Midbrain (tissue), 1 donor: ENCODE data around the gene CHPT1.
"Not testable (repeated sequence)": the region's sequence is repeated elsewhere in the genome, so short reads cannot be mapped to it uniquely, and the experiment has no call there.

Source experiments
- DNase-seq: peaks from one replicate; lab custom pipeline; 2025; lab: John Stamatoyannopoulos, UW

Gene CHPT1

GRCh38 chr12:101722392-101722791 is 25.0 kb downstream of the CHPT1 start:
- DNase-seq: no peak

GRCh38 chr12:101727098-101727497 is 29.7 kb downstream of the CHPT1 start:
- DNase-seq: no peak

- DNase-seq: no peak
Measured at GRCh38 chr12:101729842-101730241, 32.4 kb downstream of the CHPT1 start.

GRCh38 chr12:101732318-101732717 is 34.9 kb downstream of the CHPT1 start:
- no peak for DNase-seq

DNA sequence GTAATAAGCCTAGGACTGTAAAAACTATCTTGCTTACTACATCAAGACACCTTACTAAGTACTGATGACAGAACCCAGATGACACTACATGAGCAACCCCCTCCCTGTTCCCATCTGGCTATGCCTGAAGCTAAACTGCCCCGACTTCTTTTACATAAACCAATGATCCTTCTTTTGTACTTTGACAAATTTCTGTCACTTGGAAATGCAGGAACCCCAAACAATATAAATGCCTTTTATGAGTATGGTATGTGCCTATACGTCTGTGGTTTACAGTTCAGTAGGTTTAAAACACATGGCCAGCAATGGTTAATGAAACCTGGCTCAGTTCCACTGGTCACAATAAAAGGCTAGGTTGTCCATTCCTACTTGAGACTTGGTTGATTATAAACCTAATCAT is 35.7 kb downstream of the CHPT1 start:
- DNase-seq: no peak

GRCh38 chr12:101734482-101734881 is 37.0 kb downstream of the CHPT1 start:
- DNase-seq: not testable (repeated sequence)

- DNase-seq: no peak
Measured at GRCh38 chr12:101737476-101737875, 40.0 kb downstream of the CHPT1 start.

DNA sequence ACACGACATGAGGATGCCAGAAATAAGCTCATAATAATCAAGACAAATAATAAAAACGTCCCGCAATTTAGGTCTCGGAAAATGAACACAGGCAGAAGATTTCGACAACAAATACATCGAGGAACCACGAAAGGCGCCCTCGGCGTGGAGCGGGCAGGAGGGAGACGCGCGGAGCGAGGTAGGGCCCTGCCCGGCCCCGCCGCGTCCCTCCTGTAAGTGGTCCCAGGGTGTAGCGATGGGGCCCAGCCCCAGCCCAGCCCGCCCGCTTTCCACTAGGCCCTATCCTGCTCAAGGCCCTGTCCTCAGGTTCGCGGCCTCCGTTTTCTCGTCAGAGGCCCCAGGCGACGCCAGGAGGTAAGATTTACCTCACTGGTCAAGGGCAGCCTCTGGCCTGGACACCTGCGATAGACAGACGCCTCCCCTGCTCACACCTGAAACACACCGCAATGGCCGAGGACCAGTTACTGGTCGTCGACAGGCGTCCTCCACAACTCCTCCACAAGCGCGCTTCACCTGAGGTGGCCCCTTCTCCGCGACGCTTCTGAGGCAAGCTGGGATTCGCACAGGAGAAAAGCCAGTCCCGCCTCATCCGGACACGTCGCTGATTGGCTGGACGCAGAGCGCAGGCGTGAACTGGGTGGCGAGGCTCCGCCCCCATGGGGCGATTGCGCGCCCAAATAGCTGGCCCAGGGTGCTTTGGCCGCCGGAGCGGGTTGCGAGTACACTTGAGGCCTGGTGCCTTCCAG is 41.7 kb downstream of the CHPT1 start, which contains the start of gene SYCP3:
Gene SYCP3 (minus strand): TSS at position 543 of the 746 bp plus-strand sequence. CDS start 1,527 bp downstream, outside the sequence.
- DNase-seq: no peak

DNA sequence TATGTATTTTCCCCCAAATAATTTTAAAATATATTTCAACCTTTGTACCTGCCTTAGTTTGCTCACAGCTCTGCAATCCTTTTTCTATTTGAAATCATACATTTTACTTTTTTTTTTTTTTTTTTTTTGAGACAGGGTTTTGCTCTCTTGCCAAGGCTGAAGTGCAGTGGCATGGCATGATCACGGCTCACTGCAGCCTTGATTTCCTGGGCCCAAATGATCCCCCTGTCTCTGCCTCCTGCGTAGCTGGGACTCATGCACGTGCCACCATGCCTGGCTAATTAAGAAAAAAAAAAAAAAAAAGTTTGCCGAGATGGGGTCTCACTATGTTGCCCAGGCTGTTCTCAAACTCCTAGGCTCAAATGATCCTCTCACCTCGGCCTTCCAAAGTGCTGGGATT is 43.1 kb downstream of the CHPT1 start:
- no peak for DNase-seq

- DNase-seq: no peak
Measured at GRCh38 chr12:101740980-101741379, 43.5 kb downstream of the CHPT1 start.

- DNase-seq: no peak
Measured at GRCh38 chr12:101743242-101743641, 45.8 kb downstream of the CHPT1 start.

DNA sequence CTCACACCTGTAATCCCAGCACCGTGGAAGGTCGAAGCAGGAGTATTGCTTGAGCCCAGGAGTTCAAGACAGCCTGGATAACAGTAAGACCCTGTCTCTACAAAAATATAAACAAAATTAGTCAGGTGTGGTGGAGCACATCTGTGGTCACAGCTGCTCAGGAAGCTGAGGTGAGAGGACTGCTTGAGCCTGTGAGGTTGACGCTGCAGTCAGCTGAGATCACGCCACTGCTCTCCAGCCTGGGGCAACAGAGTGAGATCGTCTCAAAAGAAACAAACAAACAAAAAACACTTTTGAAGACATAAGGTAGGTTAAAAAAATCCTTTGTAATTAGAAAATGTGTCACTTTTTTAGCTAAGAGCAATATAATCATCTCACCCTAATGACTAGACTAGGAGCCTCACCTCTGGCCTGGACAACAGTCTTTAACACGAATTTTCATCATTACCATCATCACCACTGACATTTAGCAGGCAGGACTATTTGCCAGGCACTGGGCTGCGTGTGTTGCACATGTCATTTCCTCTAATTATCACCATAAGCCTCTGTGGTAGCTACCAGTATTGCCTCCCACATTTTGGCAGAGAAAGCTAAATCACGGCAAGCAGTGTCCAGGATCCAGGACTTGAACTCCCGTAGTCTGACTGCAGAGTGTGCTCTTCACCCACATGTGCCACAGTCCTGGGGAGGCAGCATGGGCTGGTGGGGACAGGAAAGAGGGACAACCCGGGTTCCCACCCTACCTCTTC is 46.5 kb downstream of the CHPT1 start:
- DNase-seq: no peak

DNA sequence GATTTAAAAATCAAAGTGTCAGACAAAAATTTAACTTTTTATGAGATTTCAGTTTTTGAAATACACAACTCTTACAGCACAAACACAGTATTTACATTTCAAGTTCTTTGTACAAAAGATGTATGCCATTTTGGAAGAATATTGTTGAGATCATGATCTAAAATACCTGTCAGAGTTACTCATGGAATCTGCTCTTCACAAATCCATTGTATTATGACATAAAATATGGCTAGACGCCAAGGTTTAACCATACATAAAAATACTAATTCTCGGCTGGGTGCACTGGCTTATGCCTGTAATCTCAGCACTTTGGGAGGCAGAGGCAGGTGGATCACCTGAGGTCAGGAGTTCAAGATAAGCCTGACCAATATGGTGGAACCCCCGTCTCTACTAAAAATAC is 48.0 kb downstream of the CHPT1 start:
- no peak for DNase-seq

GRCh38 chr12:101746196-101746595 is 48.8 kb downstream of the CHPT1 start:
- DNase-seq: no peak

GRCh38 chr12:101746661-101747060 is 49.2 kb downstream of the CHPT1 start:
- DNase-seq: no peak

DNA sequence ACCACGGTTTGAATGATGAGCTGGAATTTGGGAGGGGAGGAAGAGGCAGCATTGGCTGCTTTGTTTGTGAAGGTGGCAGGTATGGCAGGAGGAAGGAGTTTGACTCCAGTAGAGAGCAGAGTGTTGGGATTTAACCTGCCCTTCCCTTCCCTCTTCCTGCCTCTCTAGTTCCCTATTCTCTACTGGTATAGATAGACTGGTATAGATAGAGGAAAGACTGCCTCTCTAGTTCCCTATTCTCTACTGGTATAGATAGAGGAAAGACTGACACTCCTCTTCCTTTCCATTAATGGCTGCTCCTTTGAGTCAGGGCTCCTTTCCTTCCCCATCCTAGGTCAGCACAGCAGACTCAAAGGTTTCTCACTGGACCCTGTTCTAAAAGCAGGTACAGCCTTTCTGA is 50.3 kb downstream of the CHPT1 start:
- DNase-seq: no peak

DNA sequence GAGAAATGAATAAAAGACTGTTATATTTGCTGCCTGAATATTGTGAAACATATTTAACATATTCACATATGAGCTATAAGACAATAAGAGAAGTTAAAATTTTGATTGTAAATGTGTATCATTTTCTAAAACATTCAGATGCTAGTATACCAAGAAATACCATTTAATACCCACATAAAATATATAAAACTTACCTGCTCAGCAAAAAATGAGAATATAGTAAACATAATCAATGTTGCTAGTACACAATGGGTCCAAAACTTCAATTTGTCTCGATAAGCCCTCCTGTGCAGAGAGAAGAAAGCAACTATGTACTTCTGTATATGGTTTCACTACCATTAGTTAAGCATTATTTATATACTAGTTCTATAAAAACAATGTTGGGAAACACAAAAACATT is 51.5 kb downstream of the CHPT1 start:
- no peak for DNase-seq

DNA sequence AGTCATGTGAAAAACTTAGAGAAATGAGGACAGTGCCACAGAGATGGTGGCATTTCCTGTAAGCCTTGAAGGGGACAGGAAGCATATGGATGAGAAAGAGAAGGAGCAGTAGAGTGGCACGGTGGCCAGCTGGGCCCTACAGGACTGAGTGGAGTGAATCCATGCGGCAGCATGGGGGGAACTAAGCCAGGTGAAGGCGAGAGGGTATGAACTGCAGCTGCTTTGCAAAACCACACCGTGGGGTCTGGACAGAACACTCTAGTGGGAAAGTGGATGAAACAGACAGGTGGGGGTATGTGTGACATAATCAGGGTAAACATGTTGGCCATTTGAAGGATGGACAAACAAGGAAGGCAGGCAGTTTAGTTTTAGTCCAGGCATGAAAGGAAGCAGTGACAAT is 52.2 kb downstream of the CHPT1 start:
- DNase-seq: no peak

DNA sequence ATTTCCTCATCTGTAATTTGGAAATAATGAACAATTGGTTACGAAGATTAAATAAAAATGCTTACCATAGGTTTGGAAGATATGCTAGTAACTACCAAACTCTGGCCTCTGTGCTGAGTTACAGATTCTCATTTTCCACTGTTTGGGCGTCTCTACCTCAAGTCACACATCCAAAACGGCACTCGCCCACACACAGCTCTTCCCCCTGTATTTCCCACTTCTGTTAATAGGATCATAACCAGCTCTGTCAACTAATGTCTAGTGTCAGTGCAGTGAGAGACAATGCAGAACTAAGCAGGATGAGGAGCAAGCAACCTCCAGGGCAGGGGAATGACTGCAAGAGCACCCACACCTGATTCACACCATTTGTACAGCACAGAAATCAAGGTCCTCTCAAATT is 52.7 kb downstream of the CHPT1 start:
- no peak for DNase-seq

DNA sequence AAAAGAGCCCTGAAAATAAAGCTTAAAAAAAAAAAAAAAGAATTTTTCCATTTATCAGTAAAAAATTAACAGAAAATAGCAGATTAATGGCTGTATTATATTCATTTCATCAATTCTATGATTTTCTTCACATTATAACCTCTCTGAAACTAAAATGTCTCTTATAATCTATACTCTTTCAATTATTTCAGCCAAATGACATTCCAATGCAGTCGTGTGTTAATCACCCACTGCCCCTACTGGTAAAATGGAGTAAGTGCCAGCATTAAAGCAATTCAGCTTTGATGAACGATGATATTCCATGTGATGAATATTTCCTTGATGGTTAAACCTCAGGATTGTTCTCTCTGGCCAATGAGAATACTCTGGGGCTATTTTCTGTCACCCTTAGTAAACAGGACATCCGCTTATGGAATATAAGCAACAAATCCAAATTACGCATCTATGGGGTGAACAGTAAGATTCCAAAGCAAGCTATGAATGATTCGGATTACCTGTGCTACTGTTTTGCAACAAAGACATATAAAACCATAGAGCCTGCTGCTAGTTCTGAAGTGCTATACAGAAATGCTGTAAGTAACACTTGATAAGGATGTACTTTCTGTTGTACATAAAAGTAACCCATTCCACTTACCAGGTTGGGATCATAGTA is 62.1 kb downstream of the CHPT1 start:
- no peak for DNase-seq

DNA sequence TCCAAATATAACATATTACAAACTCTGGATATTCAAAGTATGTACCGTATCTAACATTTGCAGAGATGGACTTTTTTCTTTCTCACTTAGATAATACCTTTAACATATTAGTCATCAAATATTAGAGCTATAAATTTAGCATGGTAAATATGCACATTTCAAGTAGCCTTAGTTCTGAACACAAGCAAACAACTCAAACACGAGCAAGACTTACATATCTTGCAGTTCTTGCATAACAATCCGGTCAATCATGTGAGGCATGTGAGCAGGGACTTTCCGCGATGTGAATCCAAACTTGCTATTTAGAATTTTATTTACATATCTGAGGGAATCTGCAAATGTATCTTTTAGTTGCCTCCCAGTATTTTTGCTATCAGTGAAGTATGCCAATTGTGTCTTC is 63.9 kb downstream of the CHPT1 start:
- no peak for DNase-seq

GRCh38 chr12:101761781-101762180 is 64.3 kb downstream of the CHPT1 start:
- DNase-seq: no peak
